ENCODE data around the gene MOBP.
"Not testable (repeated sequence)": the region's sequence is repeated elsewhere in the genome, so short reads cannot be mapped to it uniquely, and the experiment has no call there.

The MOBP gene

GRCh38 chr3:39467394-39468107, at the start of gene MOBP:
TSS of gene MOBP (plus strand) at chr3:39467680. CDS start at chr3:39502070, 34,390 bp downstream.
- no peak for DNase-seq (ENCODE audit: low spot score)

GRCh38 chr3:39418556-39419225, 48.8 kb upstream of the MOBP start:
- not testable (repeated sequence) for DNase-seq (ENCODE audit: low spot score)

GRCh38 chr3:39419742-39420315, 47.7 kb upstream of the MOBP start:
- DNase-seq (ENCODE audit: low spot score), result no peak

- DNase-seq (ENCODE audit: low spot score), result no peak
Observed at GRCh38 chr3:39420543-39420942, 46.9 kb upstream of the MOBP start.

- no peak for DNase-seq (ENCODE audit: low spot score)
Observed at GRCh38 chr3:39423436-39423970, 44.0 kb upstream of the MOBP start.

GRCh38 chr3:39426312-39426711, 41.2 kb upstream of the MOBP start:
- DNase-seq (ENCODE audit: low spot score), result no peak

GRCh38 chr3:39427506-39427905, 40.0 kb upstream of the MOBP start:
- no peak for DNase-seq (ENCODE audit: low spot score)

GRCh38 chr3:39428745-39429201, 38.7 kb upstream of the MOBP start:
- no peak for DNase-seq (ENCODE audit: low spot score)

- DNase-seq (ENCODE audit: low spot score), result no peak
Observed at GRCh38 chr3:39429466-39429865, 38.0 kb upstream of the MOBP start.

- DNase-seq (ENCODE audit: low spot score), result no peak
Observed at GRCh38 chr3:39432342-39432741, 35.1 kb upstream of the MOBP start.

GRCh38 chr3:39433642-39434041, 33.8 kb upstream of the MOBP start:
- no peak for DNase-seq (ENCODE audit: low spot score)

GRCh38 chr3:39434574-39434973, 32.9 kb upstream of the MOBP start:
- no peak for DNase-seq (ENCODE audit: low spot score)

- DNase-seq (ENCODE audit: low spot score), result no peak
Observed at GRCh38 chr3:39435006-39435748, 32.3 kb upstream of the MOBP start.

- no peak for DNase-seq (ENCODE audit: low spot score)
Observed at GRCh38 chr3:39438880-39439279, 28.6 kb upstream of the MOBP start.

GRCh38 chr3:39440316-39440715, 27.2 kb upstream of the MOBP start:
- no peak for DNase-seq (ENCODE audit: low spot score)

- no peak for DNase-seq (ENCODE audit: low spot score)
Observed at GRCh38 chr3:39443530-39443929, 23.9 kb upstream of the MOBP start.

- DNase-seq (ENCODE audit: low spot score), result no peak
Observed at GRCh38 chr3:39445927-39446326, 21.6 kb upstream of the MOBP start.

- no peak for DNase-seq (ENCODE audit: low spot score)
Observed at GRCh38 chr3:39446444-39446843, 21.0 kb upstream of the MOBP start.

- no peak for DNase-seq (ENCODE audit: low spot score)
Observed at GRCh38 chr3:39447637-39448483, 19.6 kb upstream of the MOBP start.

- DNase-seq (ENCODE audit: low spot score), result no peak
Observed at GRCh38 chr3:39448506-39449233, 18.8 kb upstream of the MOBP start.

GRCh38 chr3:39449796-39450195, 17.7 kb upstream of the MOBP start:
- no peak for DNase-seq (ENCODE audit: low spot score)
